K562 (cell line): Measurements from ENCODE around the gene ASCL3. TPM values are rescaled to one million over a fixed set of nuclear protein-coding genes. Genes with fewer than 3 reads are reported as not detected.

Experiments used
- BACH1 ChIP-seq: fragments of 200-800 bp; sonication (Bioruptor generic); IDR thresholded peaks from 2 replicates; pipeline ENCODE4 v1.6.1; 2016; ENCODE audit warnings: missing genetic modification characterization, missing compliant biosample characterization
- CTCF ChIP-seq, 3 experiments: IDR thresholded peaks in 2 of 3; conservative IDR thresholded peaks in 1 of 3; 2 replicates each; pipeline ENCODE4 v1.5.1; 2011 to 2012; ENCODE audit warnings: low read length in 3 of 3, mild to moderate bottlenecking in 3 of 3, control low read depth in 2 of 3, improper control_type of control experiment in 1 of 3, inconsistent platforms in 1 of 3, low read depth in 1 of 3, mixed read lengths in 1 of 3, moderate library complexity in 1 of 3; ENCODE audit not compliant: insufficient read depth in 2 of 3
- ERF ChIP-seq: fragments of 450-650 bp; formaldehyde crosslinking; IDR thresholded peaks from 2 replicates; pipeline ENCODE4 v1.4.0; 2020; ENCODE audit warnings: mild to moderate bottlenecking, mixed read lengths
- GTF2B ChIP-seq: IDR thresholded peaks from 2 replicates; pipeline ENCODE4 v1.6.1; 2011; ENCODE audit not compliant: insufficient read length; ENCODE audit errors: extremely low read depth
- POLR2B ChIP-seq: fragments of 450-650 bp; IDR thresholded peaks from 2 replicates; pipeline ENCODE4 v1.6.1; 2018; ENCODE audit warnings: low read depth; ENCODE audit not compliant: partially characterized antibody
- RCOR1 ChIP-seq, 2 experiments: IDR thresholded peaks; 2 replicates each; pipeline ENCODE4 v1.6.1; 2012; ENCODE audit warnings: low read depth in 2 of 2, low read length in 2 of 2, borderline replicate concordance in 1 of 2, improper control_type of control experiment in 1 of 2
- RFX7 ChIP-seq: fragments of 250-450 bp; sonication (Bioruptor Pico); IDR thresholded peaks from 2 replicates; pipeline ENCODE4 v1.5.1; 2021; ENCODE audit warnings: mild to moderate bottlenecking
- SMARCA4 ChIP-seq: fragments of 450-650 bp; IDR thresholded peaks from 2 replicates; pipeline ENCODE4 v1.6.1; 2016
- YY1 ChIP-seq, 3 experiments: IDR thresholded peaks; 2 replicates each; pipeline ENCODE4 v1.6.1; 2011; ENCODE audit warnings: low read length in 2 of 3, mild to moderate bottlenecking in 2 of 3, moderate library complexity in 2 of 3, borderline replicate concordance in 1 of 3, control low read depth in 1 of 3, low read depth in 1 of 3; ENCODE audit not compliant: insufficient read depth in 3 of 3, insufficient replicate concordance in 2 of 3, control insufficient read depth in 1 of 3, insufficient read length in 1 of 3; ENCODE audit errors: extremely low read depth in 1 of 3
- ZNF3 ChIP-seq: fragments of 250-450 bp; sonication (Bioruptor Pico); IDR thresholded peaks from 2 replicates; pipeline ENCODE4 v1.5.0; 2021; ENCODE audit warnings: mild to moderate bottlenecking, moderate library complexity
- ZNF583 ChIP-seq: fragments of 250-450 bp; sonication (Bioruptor Pico); IDR thresholded peaks from 2 replicates; pipeline ENCODE4 v1.4.0; 2020
- ZNF696 ChIP-seq: fragments of 250-450 bp; sonication (Bioruptor Pico); conservative IDR thresholded peaks from 2 replicates; pipeline ENCODE4 v1.4.0; 2020; ENCODE audit warnings: mild to moderate bottlenecking, moderate library complexity
- polyA plus RNA-seq, 8 experiments: library from polyadenylated mRNA; depleted of rRNA in 4 of 8; stranded (reverse) in 5 of 8; unstranded in 3 of 8; fragments of >200 nt; fragmentation: Nextera tagmentation in 2 of 8; fragmentation: Illumina TruSeq in 1 of 8; extraction: Ambion mirVana in 2 of 8; extraction: Trizol in 1 of 8; gene quantifications; 2 replicates each; pipeline versions ENCODE4 v1.2.1 to v1.2.3, GENCODE V29; 2011 to 2014; ENCODE audit warnings: inconsistent platforms in 1 of 8, missing spikeins in 1 of 8
- total RNA-seq, 7 experiments: library from RNA; depleted of rRNA in 6 of 7; stranded (reverse); fragments of >200 nt in 6 of 7; fragmentation: Illumina TruSeq in 2 of 7; extraction: Trizol in 2 of 7; gene quantifications; 2 replicates each; pipeline versions ENCODE4 v1.2.1 to v1.2.3, GENCODE V29; 2011 to 2021; ENCODE audit warnings: low replicate concordance in 1 of 7
- TF ChIP-seq, protein P1 (sequence below): fragments of 450-650 bp; IDR thresholded peaks from 2 replicates; pipeline ENCODE4 v1.6.1; 2018; ENCODE audit not compliant: partially characterized antibody
- TF ChIP-seq, protein P2 (sequence below), 2 experiments: fragments of 450-650 bp; conservative IDR thresholded peaks; 2 replicates each; pipeline ENCODE4 v1.6.1; 2017; ENCODE audit warnings: mild to moderate bottlenecking in 2 of 2, moderate library complexity in 2 of 2

ASCL3 gene
- total and polyA plus RNA-seq, 9 of the 15 experiments (the other 6 are each of a cell fraction or from before 2014, with no cell fraction given): not detected

DNA sequence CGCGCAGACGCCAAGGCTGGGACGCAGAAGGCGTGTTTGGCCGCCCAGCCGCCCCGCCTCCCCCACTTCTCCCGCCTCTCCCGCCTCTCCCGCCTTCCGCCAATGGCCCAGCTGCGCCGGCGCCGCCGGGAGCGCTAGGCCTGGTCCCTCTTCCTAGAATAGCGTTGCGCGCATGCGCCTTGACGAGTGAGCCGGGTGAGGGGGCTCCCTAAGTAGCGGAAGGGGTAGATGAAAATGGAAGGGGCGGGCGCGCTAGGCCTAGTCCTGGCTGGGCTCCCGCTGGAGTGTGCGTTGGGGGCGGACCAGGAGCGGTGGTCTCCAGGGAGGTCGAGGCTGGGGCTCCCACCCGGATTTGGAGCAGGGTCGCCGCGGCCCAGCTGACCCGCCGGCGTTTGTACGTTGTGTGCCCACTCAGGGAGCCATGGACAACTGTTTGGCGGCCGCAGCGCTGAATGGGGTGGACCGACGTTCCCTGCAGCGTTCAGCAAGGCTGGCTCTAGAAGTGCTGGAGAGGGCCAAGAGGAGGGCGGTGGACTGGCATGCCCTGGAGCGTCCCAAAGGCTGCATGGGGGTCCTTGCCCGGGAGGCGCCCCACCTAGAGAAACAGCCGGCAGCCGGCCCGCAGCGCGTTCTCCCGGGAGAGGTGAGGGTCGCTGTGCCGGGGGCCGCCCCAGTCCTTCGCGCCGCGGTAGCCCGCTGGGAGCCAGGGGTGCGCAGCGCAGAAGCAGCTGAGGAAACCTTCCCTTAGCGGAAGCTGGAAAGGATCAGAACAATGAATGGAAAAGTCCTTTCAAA, 31.6 kb downstream of the ASCL3 start, which contains the start of gene AKIP1 (continued):
- TF ChIP-seq, protein P1, sequence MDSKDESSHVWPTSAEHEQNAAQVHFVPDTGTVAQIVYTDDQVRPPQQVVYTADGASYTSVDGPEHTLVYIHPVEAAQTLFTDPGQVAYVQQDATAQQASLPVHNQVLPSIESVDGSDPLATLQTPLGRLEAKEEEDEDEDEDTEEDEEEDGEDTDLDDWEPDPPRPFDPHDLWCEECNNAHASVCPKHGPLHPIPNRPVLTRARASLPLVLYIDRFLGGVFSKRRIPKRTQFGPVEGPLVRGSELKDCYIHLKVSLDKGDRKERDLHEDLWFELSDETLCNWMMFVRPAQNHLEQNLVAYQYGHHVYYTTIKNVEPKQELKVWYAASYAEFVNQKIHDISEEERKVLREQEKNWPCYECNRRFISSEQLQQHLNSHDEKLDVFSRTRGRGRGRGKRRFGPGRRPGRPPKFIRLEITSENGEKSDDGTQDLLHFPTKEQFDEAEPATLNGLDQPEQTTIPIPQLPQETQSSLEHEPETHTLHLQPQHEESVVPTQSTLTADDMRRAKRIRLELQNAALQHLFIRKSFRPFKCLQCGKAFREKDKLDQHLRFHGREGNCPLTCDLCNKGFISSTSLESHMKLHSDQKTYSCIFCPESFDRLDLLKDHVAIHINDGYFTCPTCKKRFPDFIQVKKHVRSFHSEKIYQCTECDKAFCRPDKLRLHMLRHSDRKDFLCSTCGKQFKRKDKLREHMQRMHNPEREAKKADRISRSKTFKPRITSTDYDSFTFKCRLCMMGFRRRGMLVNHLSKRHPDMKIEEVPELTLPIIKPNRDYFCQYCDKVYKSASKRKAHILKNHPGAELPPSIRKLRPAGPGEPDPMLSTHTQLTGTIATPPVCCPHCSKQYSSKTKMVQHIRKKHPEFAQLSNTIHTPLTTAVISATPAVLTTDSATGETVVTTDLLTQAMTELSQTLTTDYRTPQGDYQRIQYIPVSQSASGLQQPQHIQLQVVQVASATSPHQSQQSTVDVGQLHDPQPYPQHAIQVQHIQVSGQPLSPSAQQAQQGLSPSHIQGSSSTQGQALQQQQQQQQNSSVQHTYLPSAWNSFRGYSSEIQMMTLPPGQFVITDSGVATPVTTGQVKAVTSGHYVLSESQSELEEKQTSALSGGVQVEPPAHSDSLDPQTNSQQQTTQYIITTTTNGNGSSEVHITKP: peak; percentile 78
- TF ChIP-seq YY1 (IDR thresholded peaks at IDR 0.05; ENCODE audit: borderline replicate concordance in 1 of 3, control insufficient read depth in 1 of 3, extremely low read depth in 1 of 3, insufficient read depth in 3 of 3, insufficient read length in 1 of 3, insufficient replicate concordance in 2 of 3, low read depth in 1 of 3, low read length in 2 of 3) (peak in 1 of 3 experiments; percentile 47), ERF (CRISPR knock-in tag) (0 out of 2 replicates have a peak, but pooled peaks have one; percentile 57), POLR2B (peak; percentile 74), CTCF (IDR thresholded peaks at IDR 0.05 in 2 of 3, conservative IDR thresholded peaks at IDR 0.05 in 1 of 3; ENCODE audit: insufficient read depth in 2 of 3, low read depth in 1 of 3, low read length in 3 of 3) (no peak), ZNF583 (CRISPR knock-in tag) (no peak), RFX7 (CRISPR knock-in tag) (no peak), BACH1 (tag) (no peak), SMARCA4 (0 out of 2 replicates have a peak, but pooled peaks have one; percentile 12), ZNF3 (no peak), GTF2B (no peak), ZNF696 (CRISPR knock-in tag) (no peak), RCOR1 (IDR thresholded peaks at IDR 0.05; ENCODE audit: borderline replicate concordance in 1 of 2, low read depth in 2 of 2, low read length in 2 of 2) (0 out of 4 replicates have a peak, but pooled peaks of 1 of the 2 experiments have one; percentile 40)
- TF ChIP-seq, protein P2, sequence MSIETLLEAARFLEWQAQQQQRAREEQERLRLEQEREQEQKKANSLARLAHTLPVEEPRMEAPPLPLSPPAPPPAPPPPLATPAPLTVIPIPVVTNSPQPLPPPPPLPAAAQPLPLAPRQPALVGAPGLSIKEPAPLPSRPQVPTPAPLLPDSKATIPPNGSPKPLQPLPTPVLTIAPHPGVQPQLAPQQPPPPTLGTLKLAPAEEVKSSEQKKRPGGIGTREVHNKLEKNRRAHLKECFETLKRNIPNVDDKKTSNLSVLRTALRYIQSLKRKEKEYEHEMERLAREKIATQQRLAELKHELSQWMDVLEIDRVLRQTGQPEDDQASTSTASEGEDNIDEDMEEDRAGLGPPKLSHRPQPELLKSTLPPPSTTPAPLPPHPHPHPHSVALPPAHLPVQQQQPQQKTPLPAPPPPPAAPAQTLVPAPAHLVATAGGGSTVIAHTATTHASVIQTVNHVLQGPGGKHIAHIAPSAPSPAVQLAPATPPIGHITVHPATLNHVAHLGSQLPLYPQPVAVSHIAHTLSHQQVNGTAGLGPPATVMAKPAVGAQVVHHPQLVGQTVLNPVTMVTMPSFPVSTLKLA (conservative IDR thresholded peaks at IDR 0.05): peak in 1 of 2 experiments; percentile 24; a peak in 2 of 4 replicates
